ENCODE results near the gene FHAD1. TPM values are rescaled to one million over a fixed set of nuclear protein-coding genes. Genes with fewer than 3 reads are reported as not detected.

FHAD1 gene
- polyA plus RNA-seq, 3 donors, result 0.67 to 0.69 TPM; not detected in 1

- H3K4me3 Mint-ChIP-seq, result no peak overlapping the region
- peaks cover 2 to 10% (median 7%) of the 10 kb centered on the region in 3 donors for H3K27me3 Mint-ChIP-seq (ENCODE audit: low read depth in 3 of 3)
- DNase-seq, result no peak
- no peak overlapping the region for H3K9ac ChIP-seq (ENCODE audit: insufficient read depth, low read length, poor library complexity, severe bottlenecking)
- no peak overlapping the region for H3K27ac ChIP-seq (ENCODE audit: low read depth in 1 of 2, low read length in 2 of 2)
- intact Hi-C loops (cut with micrococcal nuclease), result no loop called here
- H3K79me2 ChIP-seq (ENCODE audit: insufficient read depth, low read length), result no peaks in the 10 kb centered on the region
- no peak overlapping the region for H2AFZ ChIP-seq (ENCODE audit: insufficient read depth, low read depth, low read length, poor library complexity, severe bottlenecking)
- H3K27ac Mint-ChIP-seq, result no peak overlapping the region
- no peak for TF ChIP-seq CTCF (IDR thresholded peaks at IDR 0.05)
- 100% methylated on average over 3 of the region's 6 CpGs for WGBS (ENCODE audit: insufficient coverage)
- no peaks in the 10 kb centered on the region for H4K20me1 ChIP-seq (ENCODE audit: insufficient read depth, low read length)
- no peaks in the 10 kb centered on the region for H3K36me3 ChIP-seq (replicated peaks in 1 of 2; ENCODE audit: control insufficient read depth in 1 of 2, insufficient read depth in 2 of 2, low read length in 2 of 2)
- no peaks in the 10 kb centered on the region for H3K27me3 ChIP-seq (ENCODE audit: control insufficient read depth in 2 of 2, insufficient read depth in 2 of 2, low read length in 2 of 2)
- H3K36me3 Mint-ChIP-seq, result no peaks in the 10 kb centered on the region
- H3K9me3 Mint-ChIP-seq, result no peaks in the 10 kb centered on the region
- H3K4me1 ChIP-seq (ENCODE audit: control insufficient read depth in 1 of 2, insufficient read depth in 2 of 2, low read length in 2 of 2), result peaks cover 8 to 10% of the 10 kb centered on the region in 2 donors
- peaks cover 10% of the 10 kb centered on the region for H3K4me1 Mint-ChIP-seq
- H3K4me2 ChIP-seq (replicated peaks; ENCODE audit: extremely low read depth, low read length, poor library complexity, severe bottlenecking), result no peak overlapping the region
- H3K4me3 ChIP-seq (replicated peaks in 1 of 3; ENCODE audit: low read depth in 2 of 3, low read length in 3 of 3), result no peak overlapping the region
- H3K9me3 ChIP-seq (replicated peaks in 1 of 2; ENCODE audit: control insufficient read depth in 1 of 2, insufficient read depth in 1 of 2, low read length in 2 of 2), result no peaks in the 10 kb centered on the region
These were observed 107.5 kb downstream of the FHAD1 start for GRCh38 chr1:15354580-15354965.

DNA sequence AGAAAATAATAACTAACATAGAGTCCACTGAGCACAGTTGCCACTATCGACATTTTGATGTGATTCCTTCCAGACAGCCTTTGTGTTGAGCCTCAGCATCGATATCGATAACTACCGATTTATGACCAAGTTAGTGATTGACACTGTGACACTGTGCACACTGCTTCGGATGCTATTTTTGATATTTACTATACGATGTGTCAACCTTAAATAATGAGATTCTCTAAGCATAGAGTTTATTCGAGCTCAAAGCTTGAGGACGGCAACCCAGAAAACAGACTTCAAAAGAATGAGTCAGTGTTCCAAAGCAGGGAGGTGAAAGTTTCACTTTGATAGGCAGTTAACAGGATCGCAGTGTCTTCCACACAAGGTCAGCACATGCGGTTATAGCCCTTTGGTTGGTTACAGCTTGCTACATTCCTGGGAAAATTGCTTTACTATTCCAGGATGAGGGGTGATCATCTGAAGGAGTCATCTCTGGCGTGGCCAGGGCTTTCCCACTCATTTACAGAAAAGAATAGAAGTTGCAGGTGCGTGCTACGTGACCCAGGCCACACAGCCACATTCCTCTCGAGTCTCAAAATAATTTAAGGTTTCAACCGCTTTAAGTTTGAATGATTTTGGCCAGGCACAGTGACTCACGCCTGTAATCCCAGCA, 109.1 kb downstream of the FHAD1 start:
- WGBS (ENCODE audit: insufficient coverage), result 97% methylated on average over 14 of the region's 16 CpGs
- Mint-ChIP-seq H3K4me1 (peaks cover 10% of the 10 kb centered on the region), H3K9me3 (peaks cover 0 to 2% (median 0%) of the 10 kb centered on the region in 7 donors), H3K36me3 (no peaks in the 10 kb centered on the region), H3K27ac (no peak overlapping the region), H3K4me3 (no peak overlapping the region), H3K27me3 (ENCODE audit: low read depth in 3 of 3) (peaks cover 2 to 10% (median 7%) of the 10 kb centered on the region in 3 donors)
- intact Hi-C loops (cut with micrococcal nuclease), result no loop called here
- Histone ChIP-seq H3K9ac (ENCODE audit: insufficient read depth, low read length, poor library complexity, severe bottlenecking) (no peak overlapping the region), H3K4me3 (replicated peaks in 1 of 3; ENCODE audit: low read depth in 2 of 3, low read length in 3 of 3) (no peak overlapping the region), H3K9me3 (replicated peaks in 1 of 2; ENCODE audit: control insufficient read depth in 1 of 2, insufficient read depth in 1 of 2, low read length in 2 of 2) (no peaks in the 10 kb centered on the region), H3K4me2 (replicated peaks; ENCODE audit: extremely low read depth, low read length, poor library complexity, severe bottlenecking) (no peak overlapping the region), H3K79me2 (ENCODE audit: insufficient read depth, low read length) (no peaks in the 10 kb centered on the region), H3K4me1 (ENCODE audit: control insufficient read depth in 1 of 2, insufficient read depth in 2 of 2, low read length in 2 of 2) (peaks cover 8 to 10% of the 10 kb centered on the region in 2 donors), H4K20me1 (ENCODE audit: insufficient read depth, low read length) (no peaks in the 10 kb centered on the region), H2AFZ (ENCODE audit: insufficient read depth, low read depth, low read length, poor library complexity, severe bottlenecking) (no peak overlapping the region), H3K36me3 (replicated peaks in 1 of 2; ENCODE audit: control insufficient read depth in 1 of 2, insufficient read depth in 2 of 2, low read length in 2 of 2) (no peaks in the 10 kb centered on the region), H3K27me3 (ENCODE audit: control insufficient read depth in 2 of 2, insufficient read depth in 2 of 2, low read length in 2 of 2) (no peaks in the 10 kb centered on the region), H3K27ac (ENCODE audit: low read depth in 1 of 2, low read length in 2 of 2) (no peak overlapping the region)
- TF ChIP-seq CTCF (IDR thresholded peaks at IDR 0.05), result no peak
- DNase-seq, result no peak
